Cardiac muscle cell (in vitro differentiated cells and primary cell): Measurements from ENCODE around the gene ZFYVE19. TPM values are rescaled to one million over a fixed set of nuclear protein-coding genes. Genes with fewer than 3 reads are reported as not detected.

Experiments
- DNase-seq, 2 donors: peaks; one replicate each; pipeline versions ENCODE4 v3.0.0 to v3.0.0-alpha.2; 2010 to 2017; ENCODE audit warnings: low read depth in 1 of 2, low spot score in 1 of 2
- H3K27ac ChIP-seq: fragments of 200-600 bp; sonication (generic); 2 replicates; pipeline ENCODE4 v1.5.1; 2016
- H3K27me3 ChIP-seq: fragments of 200-600 bp; sonication (generic); 2 replicates; pipeline ENCODE4 v1.6.0; 2016; ENCODE audit warnings: control low read depth
- H3K36me3 ChIP-seq: fragments of 200-600 bp; sonication (generic); 2 replicates; pipeline ENCODE4 v1.5.1; 2016; ENCODE audit warnings: control low read depth
- H3K4me1 ChIP-seq: fragments of 200-600 bp; sonication (generic); 2 replicates; pipeline ENCODE4 v1.8.1; 2017; ENCODE audit warnings: low read depth, mild to moderate bottlenecking, mixed run types
- H3K4me3 ChIP-seq: fragments of 200-600 bp; sonication (generic); 2 replicates; pipeline ENCODE4 v1.5.1; 2016; ENCODE audit warnings: mild to moderate bottlenecking
- H3K9me3 ChIP-seq: fragments of 200-600 bp; sonication (generic); 2 replicates; pipeline ENCODE4 v1.5.1; 2017; ENCODE audit warnings: low read depth, mild to moderate bottlenecking, control low read depth
- CTCF ChIP-seq: IDR thresholded peaks from 2 replicates; pipeline ENCODE4 v1.5.1; 2012; ENCODE audit warnings: low read depth, mild to moderate bottlenecking, low read length
- polyA plus RNA-seq: library from polyadenylated mRNA; unstranded; fragments of >200 nt; fragmentation: Nextera tagmentation; extraction: Ambion mirVana; gene quantifications from 2 replicates; pipeline ENCODE4 v1.2.1, GENCODE V29; 2016
- total RNA-seq: library from RNA; depleted of rRNA; stranded (reverse); fragments of >200 nt; gene quantifications from 2 replicates; pipeline ENCODE4 v1.2.3, GENCODE V29; 2016

ZFYVE19 gene
- total and polyA plus RNA-seq, 2 experiments from 2014 or later = 23.4 to 41.3 TPM

- H3K27ac ChIP-seq = no peak overlapping the region
- no peak for DNase-seq
- no peaks in the 10 kb centered on the region for H3K27me3 ChIP-seq
- no peak overlapping the region for H3K4me3 ChIP-seq
- H3K4me1 ChIP-seq = peaks cover 3% of the 10 kb centered on the region
- H3K36me3 ChIP-seq = no peaks in the 10 kb centered on the region
- TF ChIP-seq CTCF = no peak
- no peaks in the 10 kb centered on the region for H3K9me3 ChIP-seq
These were observed 40.6 kb upstream of the ZFYVE19 start for GRCh38 chr15:40766194-40766815.

- TF ChIP-seq CTCF = no peak
- no peaks in the 10 kb centered on the region for H3K36me3 ChIP-seq
- no peak overlapping the region for H3K4me3 ChIP-seq
- peak in 1 of 2 donors; percentile 45 for DNase-seq
- no peaks in the 10 kb centered on the region for H3K9me3 ChIP-seq
- no peak overlapping the region for H3K27ac ChIP-seq
- no peaks in the 10 kb centered on the region for H3K27me3 ChIP-seq
- peaks cover 3% of the 10 kb centered on the region for H3K4me1 ChIP-seq
These were observed 39.7 kb upstream of the ZFYVE19 start for GRCh38 chr15:40766906-40767837.

DNA sequence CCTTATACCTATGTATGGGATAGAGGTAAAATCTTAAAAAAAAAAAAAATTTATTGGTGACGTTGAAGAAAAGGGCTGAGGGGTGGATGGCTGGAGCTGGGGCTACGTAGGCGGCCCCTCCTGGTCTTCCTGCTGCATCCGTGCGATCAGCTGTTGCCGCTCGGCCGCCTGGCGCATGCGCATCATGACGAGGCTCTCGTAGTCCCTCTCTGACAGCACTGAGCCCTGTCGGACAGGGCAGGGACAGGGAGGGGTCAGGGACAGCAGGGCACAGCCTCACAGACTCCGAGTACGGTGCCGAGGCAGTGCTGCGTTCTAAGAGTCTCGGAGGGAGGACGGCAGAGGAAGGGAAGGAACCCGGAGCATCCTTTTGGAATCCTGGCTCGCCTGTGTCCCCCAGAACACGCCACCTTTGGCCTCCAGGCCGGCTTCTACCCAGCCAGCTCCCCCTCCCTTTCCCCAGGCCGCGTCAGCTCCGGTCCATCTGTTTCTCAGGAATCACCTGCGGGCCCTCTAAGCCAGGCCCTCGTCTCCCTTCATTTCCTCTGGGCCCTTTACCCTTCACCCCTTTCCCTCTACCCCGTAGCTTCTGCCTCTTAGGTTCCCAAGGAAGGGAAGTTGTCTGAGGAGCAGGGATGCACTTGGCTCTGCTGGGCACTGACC lies 38.9 kb upstream of the ZFYVE19 start:
- no peaks in the 10 kb centered on the region for H3K27me3 ChIP-seq
- no peak overlapping the region for H3K27ac ChIP-seq
- H3K36me3 ChIP-seq = no peaks in the 10 kb centered on the region
- peaks cover 3% of the 10 kb centered on the region for H3K4me1 ChIP-seq
- TF ChIP-seq CTCF = no peak
- H3K4me3 ChIP-seq = no peak overlapping the region
- H3K9me3 ChIP-seq = no peaks in the 10 kb centered on the region
- no peak for DNase-seq

- Histone ChIP-seq H3K27ac (no peak overlapping the region), H3K9me3 (no peaks in the 10 kb centered on the region), H3K4me1 (no peaks in the 10 kb centered on the region), H3K36me3 (no peaks in the 10 kb centered on the region), H3K4me3 (no peak overlapping the region), H3K27me3 (no peaks in the 10 kb centered on the region)
- no peak for TF ChIP-seq CTCF
- DNase-seq = no peak
These were observed 38.2 kb upstream of the ZFYVE19 start for GRCh38 chr15:40768521-40769273.
